Stomach (tissue), 9 donors: ENCODE results near the gene NDC1. TPM values are rescaled to one million over a fixed set of nuclear protein-coding genes. Genes with fewer than 3 reads are reported as not detected.
A peak's percentile ranks its signal among the peaks of the same experiment; 100 is the strongest.

Experiments
- DNase-seq, 2 donors: peaks; one replicate each; pipeline versions ENCODE4 v3.0.0 to v3.0.0-alpha.2; 2013 to 2019
- H3K27ac ChIP-seq, 5 donors: fragments of 200-600 bp in 4 of 5; sonication (generic) in 4 of 5; one replicate each; pipeline ENCODE4 v1.5.1; 2013 to 2019; ENCODE audit warnings: mild to moderate bottlenecking in 1 of 5, moderate library complexity in 1 of 5
- H3K27me3 ChIP-seq, 3 donors: fragments of 200-600 bp; sonication (generic); one replicate each; pipeline ENCODE4 v1.5.1; 2017 to 2019; ENCODE audit warnings: mixed run types in 1 of 3
- H3K36me3 ChIP-seq, 4 donors: fragments of 200-600 bp; sonication (generic); 1 replicate in 3 of 4; 2 replicates in 1 of 4; pipeline ENCODE4 v1.5.1; 2016 to 2019
- H3K4me1 ChIP-seq, 4 donors: fragments of 200-600 bp; sonication (generic); one replicate each; pipeline ENCODE4 v1.5.1; 2016 to 2019
- H3K4me3 ChIP-seq, 4 donors: fragments of 200-600 bp; sonication (generic) in 3 of 4; one replicate each; pipeline ENCODE4 v1.5.1; 2016 to 2019; ENCODE audit warnings: mild to moderate bottlenecking in 1 of 4
- H3K9me3 ChIP-seq, 4 donors: fragments of 200-600 bp; sonication (generic); one replicate each; pipeline ENCODE4 v1.5.1; 2016 to 2019
- EP300 ChIP-seq: sonication (generic); formaldehyde crosslinking; IDR thresholded peaks from one replicate; pipeline ENCODE4 v1.6.1; 2017; ENCODE audit warnings: antibody characterized with exemption
- POLR2A ChIP-seq, 4 donors: fragments of 450-650 bp; IDR thresholded peaks; one replicate each; pipeline ENCODE4 v1.6.1; 2016; ENCODE audit warnings: antibody characterized with exemption in 4 of 4, control low read depth in 2 of 4, mild to moderate bottlenecking in 1 of 4, moderate library complexity in 1 of 4
- POLR2AphosphoS5 ChIP-seq, 3 donors: sonication (generic); formaldehyde crosslinking; IDR thresholded peaks; one replicate each; pipeline ENCODE4 v1.6.1; 2016; ENCODE audit warnings: antibody characterized with exemption in 3 of 3
- WGBS, 5 donors: extraction: QIAGEN DNeasy Blood & Tissue Kit in 3 of 5; methylation state at CpG; one replicate each; pipeline versions ENCODE4 v1.1.5 to v1.1.7; 2013 to 2018; 5-methylcytosine and 5-hydroxymethylcytosine counted together
- intact Hi-C: fragments of 100-400 bp; cut with DNase I; formaldehyde crosslinking; loops from one replicate; pipeline ENCODE4 v1.15.1; 2023; ENCODE audit warnings: low total_unique reads
- polyA plus RNA-seq, 3 donors: library from polyadenylated mRNA; stranded (reverse); fragments of 200-250 nt; gene quantifications; one replicate each; pipeline ENCODE4 v1.2.3, GENCODE V29; 2013
- total RNA-seq, 5 donors: library from RNA; depleted of rRNA; stranded (reverse); fragments of >200 nt; gene quantifications; one replicate each; pipeline versions ENCODE4 v1.1.0 to v1.2.3, GENCODE V29; 2014 to 2016
- TF ChIP-seq, protein P1 (sequence below), 7 experiments: fragments of 450-650 bp in 4 of 7; fragments of 200-600 bp in 3 of 7; sonication (generic) in 3 of 7; IDR thresholded peaks; one replicate each; pipeline ENCODE4 v1.5.1; 2016 to 2019; ENCODE audit warnings: antibody characterized with exemption in 7 of 7, control low read depth in 2 of 7, mild to moderate bottlenecking in 1 of 7
- donor health status: healthy with polysubstance abuse.
- donor health status: Bipolar disorder and iron deficiency.
- donor health status: healthy.

NDC1 gene
- total and polyA plus RNA-seq, 8 donors = 2.6 to 46.9 (median 7.7) TPM

- 31 to 43% (median 37%) methylated on average over 3 of the region's 3 CpGs for WGBS, 5 donors
- Histone ChIP-seq H3K4me1 (peaks cover 0 to 2% (median under 1%) of the 10 kb centered on the region in 4 donors), H3K4me3 (no peak overlapping the region), H3K9me3 (no peaks in the 10 kb centered on the region), H3K27me3 (peaks cover 0 to 42% (median 4%) of the 10 kb centered on the region in 3 donors), H3K27ac (peak overlapping the region in 3 of 5 donors; percentile 30 to 59 (median 42)), H3K36me3 (no peaks in the 10 kb centered on the region)
- intact Hi-C loops = no loop called here
- TF ChIP-seq POLR2AphosphoS5 (IDR thresholded peaks at IDR 0.05) = no peak
- no peak for TF ChIP-seq POLR2A (IDR thresholded peaks at IDR 0.05)
- TF ChIP-seq EP300 = no peak
- TF ChIP-seq, protein P1, sequence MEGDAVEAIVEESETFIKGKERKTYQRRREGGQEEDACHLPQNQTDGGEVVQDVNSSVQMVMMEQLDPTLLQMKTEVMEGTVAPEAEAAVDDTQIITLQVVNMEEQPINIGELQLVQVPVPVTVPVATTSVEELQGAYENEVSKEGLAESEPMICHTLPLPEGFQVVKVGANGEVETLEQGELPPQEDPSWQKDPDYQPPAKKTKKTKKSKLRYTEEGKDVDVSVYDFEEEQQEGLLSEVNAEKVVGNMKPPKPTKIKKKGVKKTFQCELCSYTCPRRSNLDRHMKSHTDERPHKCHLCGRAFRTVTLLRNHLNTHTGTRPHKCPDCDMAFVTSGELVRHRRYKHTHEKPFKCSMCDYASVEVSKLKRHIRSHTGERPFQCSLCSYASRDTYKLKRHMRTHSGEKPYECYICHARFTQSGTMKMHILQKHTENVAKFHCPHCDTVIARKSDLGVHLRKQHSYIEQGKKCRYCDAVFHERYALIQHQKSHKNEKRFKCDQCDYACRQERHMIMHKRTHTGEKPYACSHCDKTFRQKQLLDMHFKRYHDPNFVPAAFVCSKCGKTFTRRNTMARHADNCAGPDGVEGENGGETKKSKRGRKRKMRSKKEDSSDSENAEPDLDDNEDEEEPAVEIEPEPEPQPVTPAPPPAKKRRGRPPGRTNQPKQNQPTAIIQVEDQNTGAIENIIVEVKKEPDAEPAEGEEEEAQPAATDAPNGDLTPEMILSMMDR (IDR thresholded peaks at IDR 0.05) = no peak
- DNase-seq = no peak
Measured at GRCh38 chr1:53732409-53732808, 105.7 kb downstream of the NDC1 start.

DNA sequence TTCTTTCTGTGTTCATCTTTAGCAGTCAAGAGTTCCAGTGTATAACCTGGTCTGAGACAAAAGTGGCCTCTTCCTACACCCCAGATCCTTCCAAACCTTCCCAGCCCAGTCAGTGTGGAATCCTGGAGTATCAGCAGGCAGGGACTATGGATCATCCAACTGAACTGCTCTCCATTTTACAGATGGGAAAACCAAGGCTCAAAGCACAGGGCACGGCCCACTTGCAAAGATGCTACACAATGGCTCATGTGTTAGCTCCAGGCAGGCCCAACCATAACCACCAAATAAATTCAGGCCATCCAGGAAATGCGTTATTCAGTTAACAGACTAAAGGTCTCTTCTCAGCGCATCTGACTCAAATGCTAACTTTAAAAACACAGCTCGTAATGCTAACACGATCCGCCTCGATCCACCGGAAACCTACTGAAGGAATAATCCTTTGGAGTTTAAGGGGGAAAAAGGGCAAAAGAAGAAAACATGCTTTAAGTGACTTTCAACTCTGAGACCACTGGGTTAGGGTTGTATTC is 106.3 kb downstream of the NDC1 start:
- H3K4me3 ChIP-seq = no peak overlapping the region
- 71 to 79% (median 76%) methylated on average over 7 to 8 of the region's 8 CpGs for WGBS, 5 donors

GRCh38 chr1:53731043-53731600 is 107.0 kb downstream of the NDC1 start:
- peak overlapping the region in 1 of 5 donors; percentile 30 for H3K27ac ChIP-seq
- WGBS, 5 donors = 85 to 93% (median 87%) methylated on average over 8 to 10 of the region's 10 CpGs

More for the DNA sequence above, 106.3 kb downstream of the NDC1 start:
- no peaks in the 10 kb centered on the region for H3K36me3 ChIP-seq
- DNase-seq = no peak
- intact Hi-C loops = no loop called here
- H3K27me3 ChIP-seq = peaks cover 0 to 36% (median 0%) of the 10 kb centered on the region in 3 donors
- no peak for TF ChIP-seq POLR2AphosphoS5 (IDR thresholded peaks at IDR 0.05)
- no peak for TF ChIP-seq EP300
- TF ChIP-seq, protein P1 (IDR thresholded peaks at IDR 0.05) = no peak
- TF ChIP-seq POLR2A (IDR thresholded peaks at IDR 0.05) = no peak
- no peaks in the 10 kb centered on the region for H3K9me3 ChIP-seq
- peak overlapping the region in 3 of 5 donors; percentile 30 to 59 (median 42) for H3K27ac ChIP-seq
- H3K4me1 ChIP-seq = no peaks in the 10 kb centered on the region

DNA sequence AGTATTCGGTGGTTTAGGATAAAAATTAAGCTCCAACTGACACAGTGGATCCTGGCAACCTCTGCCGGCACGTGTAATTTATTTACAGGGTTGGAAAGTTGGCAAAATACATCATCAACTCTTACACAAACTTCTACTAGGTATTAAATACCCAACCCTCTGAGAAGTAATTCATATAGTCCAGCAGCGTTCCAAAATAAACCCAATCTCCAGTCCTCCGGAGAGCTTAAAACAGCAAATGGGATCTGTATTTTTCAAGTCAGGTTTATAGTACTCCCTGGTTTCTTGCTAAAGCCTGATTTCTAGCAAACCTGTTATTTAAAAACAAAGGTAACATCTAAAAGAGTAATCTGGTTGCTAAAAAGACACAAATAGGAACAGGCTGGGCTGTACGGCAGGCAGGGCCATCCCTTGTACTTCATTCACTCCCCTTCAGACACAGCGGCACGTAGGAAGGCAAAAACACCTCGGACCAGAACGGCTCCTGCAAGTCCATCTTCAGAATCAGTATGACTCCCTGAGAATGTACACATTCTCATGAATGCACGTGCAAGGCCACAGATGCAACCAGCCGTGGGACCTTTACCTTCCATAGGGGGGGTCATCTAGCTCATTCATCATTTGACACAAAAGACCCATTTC is 107.8 kb downstream of the NDC1 start:
- 74 to 85% (median 81%) methylated on average over 12 of the region's 12 CpGs for WGBS, 5 donors
- Histone ChIP-seq H3K36me3 (no peaks in the 10 kb centered on the region), H3K4me1 (no peaks in the 10 kb centered on the region), H3K4me3 (no peak overlapping the region), H3K27ac (no peak overlapping the region), H3K9me3 (no peaks in the 10 kb centered on the region), H3K27me3 (peaks cover 0 to 21% (median 0%) of the 10 kb centered on the region in 3 donors)
- TF ChIP-seq EP300 = no peak
- TF ChIP-seq POLR2A (IDR thresholded peaks at IDR 0.05) = no peak
- TF ChIP-seq, protein P1 (IDR thresholded peaks at IDR 0.05) = no peak
- TF ChIP-seq POLR2AphosphoS5 (IDR thresholded peaks at IDR 0.05) = no peak
- intact Hi-C loops = no loop called here
- DNase-seq = no peak

More at GRCh38 chr1:53731043-53731600, 107.0 kb downstream of the NDC1 start:
- peaks cover 0 to 29% (median 0%) of the 10 kb centered on the region in 3 donors for H3K27me3 ChIP-seq
- DNase-seq = no peak
- H3K9me3 ChIP-seq = no peaks in the 10 kb centered on the region
- no peaks in the 10 kb centered on the region for H3K4me1 ChIP-seq
- no peaks in the 10 kb centered on the region for H3K36me3 ChIP-seq
- TF ChIP-seq, protein P1 (IDR thresholded peaks at IDR 0.05) = no peak
- TF ChIP-seq POLR2A (IDR thresholded peaks at IDR 0.05) (no peak), EP300 (no peak), POLR2AphosphoS5 (IDR thresholded peaks at IDR 0.05) (no peak)
- intact Hi-C loops = no loop called here
- H3K4me3 ChIP-seq = no peak overlapping the region
